ENCODE data around the gene PRPF4. TPM values are rescaled to one million over a fixed set of nuclear protein-coding genes. Genes with fewer than 3 reads are reported as not detected.

The PRPF4 gene
- total RNA-seq, 1 donor from 2014 or later = 63.6 TPM

DNA sequence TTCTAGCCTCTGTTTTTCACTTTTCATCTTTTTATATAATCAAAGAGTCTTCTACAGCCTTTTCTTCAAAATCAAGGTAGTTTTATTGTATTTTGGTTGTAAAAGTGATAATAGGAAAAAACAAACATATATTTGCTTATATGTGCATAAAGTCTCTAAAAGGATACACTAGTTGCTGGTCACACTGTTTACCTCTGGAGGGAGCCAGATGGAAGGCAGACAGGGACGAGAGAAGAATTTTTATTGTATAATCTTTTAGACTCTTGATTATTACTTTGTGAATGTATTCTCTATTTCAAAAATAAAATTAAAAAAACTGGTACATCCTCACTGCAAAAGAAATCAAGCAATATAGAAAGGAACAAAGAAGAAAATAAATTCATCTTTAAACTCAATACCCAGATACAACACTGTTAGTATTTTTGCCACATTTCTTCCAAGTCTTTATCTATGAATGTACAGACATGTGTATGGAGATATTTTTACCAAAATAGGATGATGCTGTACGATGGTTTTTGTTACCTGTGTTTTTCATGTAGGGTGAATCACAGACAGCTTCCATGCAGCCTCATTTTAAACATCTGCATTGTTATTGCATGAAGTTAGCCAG lies 33.9 kb downstream of the PRPF4 start:
- intact Hi-C loops (cut with micrococcal nuclease) = loop anchor here (1.0 kb wide), 3 partner anchors 92 to 349 kb away; partner anchors contain the start of gene ALAD
- Mint-ChIP-seq H3K4me3 (no peak overlapping the region), H3K27ac (no peak overlapping the region), H3K36me3 (ENCODE audit: low read depth) (no peaks in the 10 kb centered on the region), H3K9me3 (no peaks in the 10 kb centered on the region), H3K4me1 (peaks cover 2% of the 10 kb centered on the region), H3K27me3 (peaks cover 3% of the 10 kb centered on the region)
- DNase-seq = peak; percentile 79

DNA sequence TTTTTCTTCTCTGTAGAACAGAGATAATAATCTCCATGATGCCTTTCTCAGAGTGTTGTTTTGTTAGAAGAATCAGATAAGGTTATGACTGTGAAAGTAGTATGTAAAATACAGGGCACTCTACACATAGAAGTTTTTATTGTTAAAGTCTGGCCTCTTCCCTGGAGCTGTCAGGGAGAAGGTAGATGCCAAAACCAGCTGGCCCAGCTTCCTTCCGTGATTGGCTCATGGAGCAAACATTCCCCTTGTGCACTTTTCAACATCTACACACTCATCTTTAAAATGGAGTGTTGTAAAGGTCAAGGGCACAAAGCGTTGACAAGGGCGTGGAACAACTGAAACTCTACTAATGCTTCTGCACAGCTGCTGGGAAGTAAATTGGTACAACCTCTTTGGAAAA lies 35.1 kb downstream of the PRPF4 start:
- intact Hi-C loops (cut with micrococcal nuclease) = loop anchor here (5.0 kb wide), 1 partner anchor 37 kb away; the partner anchor contains the start of gene BSPRY
- DNase-seq = no peak
- H3K9me3 Mint-ChIP-seq = no peaks in the 10 kb centered on the region
- no peak overlapping the region for H3K27ac Mint-ChIP-seq
- H3K27me3 Mint-ChIP-seq = no peaks in the 10 kb centered on the region
- H3K4me3 Mint-ChIP-seq = no peak overlapping the region
- H3K36me3 Mint-ChIP-seq (ENCODE audit: low read depth) = no peaks in the 10 kb centered on the region
- peaks cover 2% of the 10 kb centered on the region for H3K4me1 Mint-ChIP-seq

GRCh38 chr9:113311961-113312360 lies 36.5 kb downstream of the PRPF4 start:
- H3K4me3 Mint-ChIP-seq = no peak overlapping the region
- H3K27ac Mint-ChIP-seq = no peak overlapping the region
- peaks cover 2% of the 10 kb centered on the region for H3K4me1 Mint-ChIP-seq
- no peaks in the 10 kb centered on the region for H3K27me3 Mint-ChIP-seq
- no peaks in the 10 kb centered on the region for H3K36me3 Mint-ChIP-seq (ENCODE audit: low read depth)
- no peaks in the 10 kb centered on the region for H3K9me3 Mint-ChIP-seq
- no peak for DNase-seq
- intact Hi-C loops (cut with micrococcal nuclease) = loop anchor here (5.0 kb wide), 1 partner anchor 35 kb away; the partner anchor contains the start of gene BSPRY

DNA sequence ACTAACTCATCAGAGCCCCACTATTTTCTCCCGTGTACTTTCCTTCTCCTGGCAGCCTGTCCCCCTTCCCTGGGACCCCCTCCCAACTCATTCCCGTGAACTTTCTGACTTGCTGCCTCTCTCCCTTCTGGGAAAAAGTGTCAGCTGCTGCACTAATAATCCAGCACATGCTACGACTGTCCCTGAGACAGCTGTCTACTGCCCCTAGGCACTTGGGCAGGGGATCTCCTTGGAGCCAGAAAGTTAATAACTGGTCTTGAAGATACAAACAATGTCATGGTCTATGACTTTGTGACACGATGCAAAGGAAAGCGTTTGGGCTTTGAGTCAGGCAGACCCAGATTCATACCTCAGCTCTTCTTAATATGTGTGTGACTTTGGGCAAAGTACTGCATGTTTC lies 37.8 kb downstream of the PRPF4 start:
- Mint-ChIP-seq H3K9me3 (no peaks in the 10 kb centered on the region), H3K27me3 (no peaks in the 10 kb centered on the region), H3K4me3 (no peak overlapping the region), H3K27ac (no peak overlapping the region), H3K36me3 (ENCODE audit: low read depth) (no peaks in the 10 kb centered on the region), H3K4me1 (peaks cover 2% of the 10 kb centered on the region)
- DNase-seq = no peak
- intact Hi-C loops (cut with micrococcal nuclease) = loop anchor here (5.0 kb wide), 1 partner anchor 34 kb away; the partner anchor contains the start of gene BSPRY

- DNase-seq = no peak
- Mint-ChIP-seq H3K27ac (no peak overlapping the region), H3K4me3 (no peak overlapping the region), H3K9me3 (no peaks in the 10 kb centered on the region), H3K36me3 (ENCODE audit: low read depth) (no peaks in the 10 kb centered on the region), H3K27me3 (no peaks in the 10 kb centered on the region), H3K4me1 (peaks cover 2% of the 10 kb centered on the region)
- intact Hi-C loops (cut with micrococcal nuclease) = no loop called here
These were observed 39.8 kb downstream of the PRPF4 start for GRCh38 chr9:113315231-113315630.

DNA sequence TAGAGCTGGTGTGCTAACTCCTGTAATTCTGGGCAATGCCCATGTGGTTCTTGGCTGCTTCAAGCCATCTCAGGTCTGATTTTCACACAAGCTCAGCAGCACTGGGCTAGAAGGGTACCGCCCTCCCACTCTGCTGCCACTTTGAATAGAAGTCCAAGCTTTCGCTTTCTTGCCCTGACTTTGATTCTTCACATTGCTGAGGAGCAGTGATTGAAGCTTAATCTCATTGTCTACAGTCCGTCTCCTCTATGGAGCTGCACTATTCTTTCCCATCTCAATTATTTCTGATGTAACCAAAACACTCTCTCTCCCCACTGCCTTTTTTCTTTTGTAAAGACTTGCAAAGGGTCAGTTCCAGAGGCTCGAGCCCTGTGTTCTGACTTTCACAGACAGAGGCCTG lies 40.6 kb downstream of the PRPF4 start:
- intact Hi-C loops (cut with micrococcal nuclease) = no loop called here

DNA sequence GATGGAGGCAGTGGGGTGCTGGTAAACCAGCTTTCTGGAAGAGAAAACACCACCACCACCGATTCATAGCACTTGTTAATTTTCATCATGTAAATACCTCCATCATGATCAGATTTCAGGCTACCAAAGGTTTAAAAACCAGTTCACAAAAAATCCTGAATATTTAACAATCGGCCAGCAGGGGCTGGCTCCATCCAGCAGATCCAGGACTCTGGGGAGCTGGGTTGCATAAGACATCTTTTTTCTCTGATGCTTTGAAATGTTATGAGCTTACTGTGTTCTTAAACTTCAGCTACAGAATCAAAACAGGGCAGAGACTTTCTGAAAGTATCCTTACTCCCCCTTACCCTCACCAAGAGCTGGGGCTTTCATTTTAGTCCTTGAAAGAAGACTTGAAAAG lies 42.3 kb downstream of the PRPF4 start:
- Mint-ChIP-seq H3K36me3 (ENCODE audit: low read depth) (no peaks in the 10 kb centered on the region), H3K27ac (no peak overlapping the region), H3K9me3 (no peaks in the 10 kb centered on the region), H3K27me3 (no peaks in the 10 kb centered on the region), H3K4me1 (no peaks in the 10 kb centered on the region), H3K4me3 (no peak overlapping the region)
- intact Hi-C loops (cut with micrococcal nuclease) = no loop called here
- no peak for DNase-seq

More for the DNA sequence above, 40.6 kb downstream of the PRPF4 start:
- no peaks in the 10 kb centered on the region for H3K27me3 Mint-ChIP-seq
- H3K4me1 Mint-ChIP-seq = no peaks in the 10 kb centered on the region
- DNase-seq = no peak
- H3K4me3 Mint-ChIP-seq = no peak overlapping the region
- no peaks in the 10 kb centered on the region for H3K9me3 Mint-ChIP-seq
- no peaks in the 10 kb centered on the region for H3K36me3 Mint-ChIP-seq (ENCODE audit: low read depth)
- no peak overlapping the region for H3K27ac Mint-ChIP-seq

GRCh38 chr9:113319054-113319453 lies 43.6 kb downstream of the PRPF4 start:
- H3K4me3 Mint-ChIP-seq = no peak overlapping the region
- H3K27ac Mint-ChIP-seq = no peak overlapping the region
- H3K9me3 Mint-ChIP-seq = no peaks in the 10 kb centered on the region
- H3K4me1 Mint-ChIP-seq = no peaks in the 10 kb centered on the region
- H3K36me3 Mint-ChIP-seq (ENCODE audit: low read depth) = no peaks in the 10 kb centered on the region
- H3K27me3 Mint-ChIP-seq = no peaks in the 10 kb centered on the region
- intact Hi-C loops (cut with micrococcal nuclease) = no loop called here
- DNase-seq = no peak

DNA sequence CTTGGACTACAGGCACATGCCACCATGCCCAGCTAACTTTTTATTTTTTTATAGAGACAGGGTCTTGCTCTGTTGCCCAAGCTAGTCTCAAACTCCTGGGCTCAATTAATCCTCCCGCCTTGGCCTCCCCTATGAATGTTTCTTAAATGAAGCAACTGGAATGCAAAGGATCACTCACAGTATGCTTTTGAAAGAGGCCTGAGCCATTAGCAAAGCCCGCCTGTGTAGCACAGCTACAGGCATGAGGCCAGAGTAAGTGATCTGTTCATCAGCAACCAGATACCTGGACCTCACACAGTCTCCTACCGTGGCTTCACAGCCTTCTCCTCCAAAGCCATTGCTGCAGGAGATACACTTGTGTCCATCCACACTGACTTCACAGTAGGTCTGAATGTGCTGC lies 44.6 kb downstream of the PRPF4 start:
- H3K27ac Mint-ChIP-seq = no peak overlapping the region
- no peak for DNase-seq
- H3K9me3 Mint-ChIP-seq = no peaks in the 10 kb centered on the region
- intact Hi-C loops (cut with micrococcal nuclease) = no loop called here
- no peaks in the 10 kb centered on the region for H3K4me1 Mint-ChIP-seq
- no peaks in the 10 kb centered on the region for H3K36me3 Mint-ChIP-seq (ENCODE audit: low read depth)
- H3K27me3 Mint-ChIP-seq = no peaks in the 10 kb centered on the region
- H3K4me3 Mint-ChIP-seq = no peak overlapping the region

- Mint-ChIP-seq H3K27ac (no peak overlapping the region), H3K4me3 (no peak overlapping the region), H3K4me1 (no peaks in the 10 kb centered on the region), H3K27me3 (no peaks in the 10 kb centered on the region), H3K36me3 (ENCODE audit: low read depth) (no peaks in the 10 kb centered on the region), H3K9me3 (no peaks in the 10 kb centered on the region)
- no peak for DNase-seq
- intact Hi-C loops (cut with micrococcal nuclease) = no loop called here
These were observed 47.2 kb downstream of the PRPF4 start for GRCh38 chr9:113322671-113323070.

DNA sequence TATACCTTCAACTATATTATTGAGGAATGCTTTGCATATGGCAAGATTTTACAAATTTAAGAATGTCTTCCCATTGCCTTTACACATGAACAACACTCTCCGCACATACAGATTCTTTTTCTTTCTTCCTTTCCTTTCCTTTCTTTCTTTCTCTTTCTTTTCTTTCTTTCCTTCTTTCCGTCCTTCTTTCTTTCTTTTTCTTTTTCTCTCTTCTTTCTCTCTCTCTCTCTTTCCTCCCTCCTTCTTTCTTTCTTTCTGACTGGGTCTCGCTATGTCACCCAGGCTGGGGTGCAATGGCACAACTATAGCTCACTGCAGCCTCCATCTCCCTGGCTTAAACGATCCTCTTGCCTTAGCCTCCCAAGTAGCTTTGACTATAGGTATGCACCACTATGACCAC lies 50.8 kb downstream of the PRPF4 start:
- H3K27me3 Mint-ChIP-seq = no peaks in the 10 kb centered on the region
- no peaks in the 10 kb centered on the region for H3K36me3 Mint-ChIP-seq (ENCODE audit: low read depth)
- H3K27ac Mint-ChIP-seq = peak overlapping the region; percentile 69
- DNase-seq = no peak
- no peaks in the 10 kb centered on the region for H3K4me1 Mint-ChIP-seq
- H3K4me3 Mint-ChIP-seq = no peak overlapping the region
- intact Hi-C loops (cut with micrococcal nuclease) = no loop called here
- H3K9me3 Mint-ChIP-seq = no peaks in the 10 kb centered on the region

GRCh38 chr9:113328045-113328782 lies 52.8 kb downstream of the PRPF4 start:
- Mint-ChIP-seq H3K4me3 (no peak overlapping the region), H3K36me3 (ENCODE audit: low read depth) (no peaks in the 10 kb centered on the region), H3K27ac (no peak overlapping the region), H3K27me3 (no peaks in the 10 kb centered on the region), H3K4me1 (no peaks in the 10 kb centered on the region), H3K9me3 (no peaks in the 10 kb centered on the region)
- intact Hi-C loops (cut with micrococcal nuclease) = no loop called here
- DNase-seq = no peak

GRCh38 chr9:113331780-113332179 lies 56.3 kb downstream of the PRPF4 start:
- no peaks in the 10 kb centered on the region for H3K9me3 Mint-ChIP-seq
- DNase-seq = no peak
- intact Hi-C loops (cut with micrococcal nuclease) = no loop called here
- no peaks in the 10 kb centered on the region for H3K27me3 Mint-ChIP-seq
- H3K4me1 Mint-ChIP-seq = peaks cover 8% of the 10 kb centered on the region
- no peak overlapping the region for H3K4me3 Mint-ChIP-seq
- no peak overlapping the region for H3K27ac Mint-ChIP-seq
- H3K36me3 Mint-ChIP-seq (ENCODE audit: low read depth) = no peaks in the 10 kb centered on the region

DNA sequence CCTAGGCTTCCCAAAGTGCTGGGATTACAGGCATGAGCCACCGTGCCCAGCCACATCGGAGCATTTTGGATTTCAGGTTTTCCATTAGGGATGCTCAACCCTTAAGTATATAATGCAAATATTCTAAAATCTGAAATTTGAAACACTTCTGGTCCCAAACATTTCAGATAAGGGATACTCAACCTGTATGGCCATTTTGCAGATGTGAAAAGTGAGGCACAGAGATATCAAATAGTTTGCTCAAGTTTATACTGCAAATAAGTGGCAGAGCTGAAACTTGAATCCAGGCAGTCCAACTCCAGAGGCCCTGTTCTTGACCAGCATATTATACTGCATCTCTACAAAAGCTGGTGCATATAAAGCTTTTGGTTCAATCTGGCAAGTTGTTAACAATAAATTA lies 62.3 kb downstream of the PRPF4 start:
- Mint-ChIP-seq H3K4me3 (no peak overlapping the region), H3K27ac (no peak overlapping the region), H3K27me3 (no peaks in the 10 kb centered on the region), H3K36me3 (ENCODE audit: low read depth) (no peaks in the 10 kb centered on the region), H3K9me3 (no peaks in the 10 kb centered on the region), H3K4me1 (peaks cover 34% of the 10 kb centered on the region)
- intact Hi-C loops (cut with micrococcal nuclease) = no loop called here
- DNase-seq = no peak
